Measurements from ENCODE around the gene ARMC5. TPM values are rescaled to one million over a fixed set of nuclear protein-coding genes. Genes with fewer than 3 reads are reported as not detected.
A peak's percentile ranks its signal among the peaks of the same experiment; 100 is the strongest.

ARMC5 gene, protein sequence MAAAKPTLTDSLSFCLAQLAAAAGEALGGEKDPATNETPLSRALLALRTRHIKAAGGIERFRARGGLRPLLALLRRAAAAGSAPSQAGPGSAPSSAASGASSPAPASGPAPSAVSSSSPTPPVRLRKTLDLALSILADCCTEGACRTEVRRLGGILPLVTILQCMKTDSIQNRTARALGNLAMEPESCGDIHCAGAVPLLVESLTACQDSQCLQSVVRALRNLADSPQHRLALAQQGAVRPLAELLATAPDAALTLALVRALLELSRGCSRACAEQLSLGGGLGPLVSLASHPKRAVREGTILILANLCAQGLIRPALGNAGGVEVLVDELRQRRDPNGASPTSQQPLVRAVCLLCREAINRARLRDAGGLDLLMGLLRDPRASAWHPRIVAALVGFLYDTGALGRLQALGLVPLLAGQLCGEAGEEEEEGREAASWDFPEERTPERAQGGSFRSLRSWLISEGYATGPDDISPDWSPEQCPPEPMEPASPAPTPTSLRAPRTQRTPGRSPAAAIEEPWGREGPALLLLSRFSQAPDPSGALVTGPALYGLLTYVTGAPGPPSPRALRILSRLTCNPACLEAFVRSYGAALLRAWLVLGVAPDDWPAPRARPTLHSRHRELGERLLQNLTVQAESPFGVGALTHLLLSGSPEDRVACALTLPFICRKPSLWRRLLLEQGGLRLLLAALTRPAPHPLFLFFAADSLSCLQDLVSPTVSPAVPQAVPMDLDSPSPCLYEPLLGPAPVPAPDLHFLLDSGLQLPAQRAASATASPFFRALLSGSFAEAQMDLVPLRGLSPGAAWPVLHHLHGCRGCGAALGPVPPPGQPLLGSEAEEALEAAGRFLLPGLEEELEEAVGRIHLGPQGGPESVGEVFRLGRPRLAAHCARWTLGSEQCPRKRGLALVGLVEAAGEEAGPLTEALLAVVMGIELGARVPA
- 18.6 and 21.4 TPM in 2 replicates for total RNA-seq (2021)
- percentile 72 among the genes with signal in this experiment for Bru-seq, nascent RNA
- percentile 64 among the genes with signal in this experiment for BruChase-seq, experiment 1, labeled RNA remaining after a 2-hour chase
- BruChase-seq, experiment 2, labeled RNA remaining after a 6-hour chase: percentile 81 among the genes with signal in this experiment
- long read RNA-seq, transcript ARMC5-201 (6 exons, 3,612 nt): major isoform, 19 of 42 reads
- long read RNA-seq, transcript ARMC5-208 (2 exons, 723 nt): minor isoform, 5 of 42 reads
- long read RNA-seq, partial matches to known transcripts: 3 of 42 reads
- long read RNA-seq, other reads (novel, unspliced or antisense): 13 of 42 reads

DNA sequence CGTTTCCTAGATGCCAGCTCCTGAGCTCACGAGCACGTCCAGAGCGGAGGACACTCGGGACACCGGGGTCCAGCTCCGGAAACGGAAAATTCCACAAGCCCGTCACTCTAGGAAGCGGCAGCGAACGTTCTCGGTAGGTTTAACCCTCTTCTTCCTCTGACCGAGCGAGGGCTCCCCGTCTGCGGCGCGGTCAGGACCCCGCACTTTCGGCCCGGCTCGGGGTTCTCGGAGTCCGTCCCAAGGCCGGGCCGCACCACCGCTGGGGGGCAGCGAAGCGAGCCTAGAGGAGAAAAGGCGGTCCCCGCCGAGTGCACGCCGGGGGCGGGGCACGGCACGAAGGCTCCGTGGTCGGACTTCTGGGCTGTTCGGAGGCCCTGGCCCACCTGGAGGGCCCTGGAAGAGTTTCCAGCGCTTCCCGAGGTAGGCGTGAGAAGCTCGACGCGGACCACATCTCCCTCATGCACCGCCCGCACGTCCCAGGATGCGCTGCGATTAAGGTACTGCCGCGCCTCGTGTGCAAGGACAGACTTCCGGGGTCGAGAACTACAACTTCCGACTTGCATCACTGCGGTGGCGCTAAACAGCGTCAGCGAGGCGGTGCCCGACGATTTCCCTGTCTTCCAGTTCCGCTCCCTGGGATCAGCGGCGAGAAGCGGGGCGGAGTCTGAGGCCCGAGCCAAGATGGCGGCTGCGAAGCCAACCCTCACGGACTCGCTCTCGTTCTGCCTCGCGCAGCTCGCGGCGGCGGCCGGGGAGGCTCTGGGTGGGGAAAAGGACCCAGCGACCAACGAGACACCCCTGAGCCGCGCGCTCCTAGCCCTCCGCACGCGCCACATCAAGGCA lies at the start of gene ARMC5:
TSS of gene ARMC5 (plus strand) at position 658 of the 843 bp plus-strand sequence. CDS start at position 682, 24 bp downstream.
- Histone ChIP-seq H3K36me3 (ENCODE audit: low read depth) (no peaks in the 10 kb centered on the region), H3K4me1 (replicated peaks; ENCODE audit: insufficient read depth) (peaks cover 41% of the 10 kb centered on the region), H3F3A (ENCODE audit: insufficient read depth, low read depth) (peaks cover 34% of the 10 kb centered on the region), H3K9me3 (ENCODE audit: insufficient read depth, low read depth) (no peaks in the 10 kb centered on the region), H3K27me3 (ENCODE audit: insufficient read depth, low read depth) (no peaks in the 10 kb centered on the region), H3K9me2 (ENCODE audit: insufficient read depth) (no peaks in the 10 kb centered on the region), H3K4me3 (peak within 1 kb of the TSS; percentile 80), H4K20me1 (ENCODE audit: insufficient read depth) (peaks cover 20% of the 10 kb centered on the region), H3K79me2 (ENCODE audit: low read depth) (peaks cover 54% of the 10 kb centered on the region), H2AFZ (peak within 1 kb of the TSS; percentile 86), H3K4me2 (peak within 1 kb of the TSS; percentile 92), H3K27ac (peak within 1 kb of the TSS; percentile 95)
- DNase-seq: peak; percentile 96 to 99
- intact Hi-C loops (cut with micrococcal nuclease; ENCODE audit: unreplicated experiment): loop anchor here (1.0 to 10.0 kb wide), 8 partner anchors 18 to 804 kb away; partner anchors contain the start of genes FBRS, PRR14, RUSF1 and SETD1A
- TSS peak; percentile 36 for BruUV-seq (replicated peaks)
- no peak for TF ChIP-seq EZH2 (IDR thresholded peaks at IDR 0.05; ENCODE audit: low read depth)
- TF ChIP-seq, protein P1, sequence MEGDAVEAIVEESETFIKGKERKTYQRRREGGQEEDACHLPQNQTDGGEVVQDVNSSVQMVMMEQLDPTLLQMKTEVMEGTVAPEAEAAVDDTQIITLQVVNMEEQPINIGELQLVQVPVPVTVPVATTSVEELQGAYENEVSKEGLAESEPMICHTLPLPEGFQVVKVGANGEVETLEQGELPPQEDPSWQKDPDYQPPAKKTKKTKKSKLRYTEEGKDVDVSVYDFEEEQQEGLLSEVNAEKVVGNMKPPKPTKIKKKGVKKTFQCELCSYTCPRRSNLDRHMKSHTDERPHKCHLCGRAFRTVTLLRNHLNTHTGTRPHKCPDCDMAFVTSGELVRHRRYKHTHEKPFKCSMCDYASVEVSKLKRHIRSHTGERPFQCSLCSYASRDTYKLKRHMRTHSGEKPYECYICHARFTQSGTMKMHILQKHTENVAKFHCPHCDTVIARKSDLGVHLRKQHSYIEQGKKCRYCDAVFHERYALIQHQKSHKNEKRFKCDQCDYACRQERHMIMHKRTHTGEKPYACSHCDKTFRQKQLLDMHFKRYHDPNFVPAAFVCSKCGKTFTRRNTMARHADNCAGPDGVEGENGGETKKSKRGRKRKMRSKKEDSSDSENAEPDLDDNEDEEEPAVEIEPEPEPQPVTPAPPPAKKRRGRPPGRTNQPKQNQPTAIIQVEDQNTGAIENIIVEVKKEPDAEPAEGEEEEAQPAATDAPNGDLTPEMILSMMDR (conservative IDR thresholded peaks at IDR 0.05): peak; percentile 66
- POLR2A ChIA-PET (ENCODE audit: unreplicated experiment): interaction anchor here (0.6 to 1.0 kb wide), 7 partner anchors 13 to 645 kb away, joined by 4 to 9 read pairs (median 7); partner anchors contain the start of genes RUSF1, TGFB1I1 and ZNF267
- CTCF ChIA-PET: interaction anchor here (0.5 to 2.0 kb wide), 5 partner anchors 16 to 465 kb away, joined by 3 to 8 read pairs (median 7); partner anchors contain the start of genes KAT8 and ZNF843

DNA sequence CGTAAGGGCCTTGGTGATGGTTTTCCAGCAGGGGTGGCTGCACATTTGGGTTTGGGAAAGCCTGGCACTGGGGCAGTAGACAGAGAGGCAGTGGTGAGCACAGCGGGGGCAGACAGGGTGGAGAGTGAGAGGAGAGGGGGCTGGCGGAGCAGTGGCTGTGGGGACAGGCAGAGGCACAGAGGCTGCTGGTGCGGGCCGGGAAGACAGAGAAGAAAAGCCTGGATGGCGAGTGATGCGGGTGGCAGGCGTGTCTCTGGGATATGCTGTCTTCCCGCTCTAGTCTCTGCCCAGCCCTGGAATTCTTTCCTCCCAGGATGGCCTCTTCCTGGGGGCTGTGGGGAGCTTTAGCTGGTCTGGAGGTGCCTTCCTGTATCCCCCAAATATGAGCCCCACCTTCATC lies 49.2 kb upstream of the ARMC5 start:
- Histone ChIP-seq H4K20me1 (ENCODE audit: insufficient read depth) (no peaks in the 10 kb centered on the region), H3K9me3 (ENCODE audit: insufficient read depth, low read depth) (no peaks in the 10 kb centered on the region), H3K36me3 (ENCODE audit: low read depth) (no peaks in the 10 kb centered on the region), H3K4me2 (no peak overlapping the region), H3K4me1 (replicated peaks; ENCODE audit: insufficient read depth) (no peaks in the 10 kb centered on the region), H3K9me2 (ENCODE audit: insufficient read depth) (no peaks in the 10 kb centered on the region), H3K27ac (no peak overlapping the region), H3K27me3 (ENCODE audit: insufficient read depth, low read depth) (peaks cover 19% of the 10 kb centered on the region; the same call in 1 of the 2 replicates), H3K4me3 (no peak overlapping the region), H3K79me2 (ENCODE audit: low read depth) (no peaks in the 10 kb centered on the region), H2AFZ (no peak overlapping the region), H3F3A (ENCODE audit: insufficient read depth, low read depth) (no peaks in the 10 kb centered on the region)
- intact Hi-C loops (cut with micrococcal nuclease; ENCODE audit: unreplicated experiment): no loop called here
- POLR2A ChIA-PET (ENCODE audit: unreplicated experiment): interaction anchor here (0.6 to 0.7 kb wide), 3 partner anchors 49 to 301 kb away, joined by 3 to 8 read pairs (median 4); no protein-coding TSS in a partner anchor
- DNase-seq: no peak
- BruUV-seq (replicated peaks): no TSS peak
- CTCF ChIA-PET: interaction anchor here (0.6 kb wide), 1 partner anchor 900 kb away, joined by 10 read pairs; no protein-coding TSS in a partner anchor
- TF ChIP-seq, protein P1 (conservative IDR thresholded peaks at IDR 0.05): no peak
